Thoracic aorta (tissue), 2 donors: ENCODE data around the gene EFCAB5. TPM values are rescaled to one million over a fixed set of nuclear protein-coding genes. Genes with fewer than 3 reads are reported as not detected.
"Not testable (repeated sequence)": the region's sequence is repeated elsewhere in the genome, so short reads cannot be mapped to it uniquely, and the experiment has no call there.

Source experiments
- ATAC-seq: fragments of 150-250 bp; one replicate; pipeline ENCODE4 v1.8.0; 2017; ENCODE audit warnings: low read depth; ENCODE audit not compliant: insufficient number of reproducible peaks, low FRiP score
- DNase-seq: peaks from one replicate; pipeline ENCODE4 v3.0.0-alpha.2; 2020; ENCODE audit warnings: low spot score
- H3K27ac ChIP-seq, 2 donors: fragments of 200-600 bp; sonication (generic); 1 replicate in 1 of 2; 2 replicates in 1 of 2; pipeline ENCODE4 v1.5.1; 2016; ENCODE audit warnings: mild to moderate bottlenecking in 2 of 2, moderate library complexity in 2 of 2
- H3K27me3 ChIP-seq: fragments of 200-600 bp; sonication (generic); replicated peaks from 2 replicates; pipeline ENCODE4 v1.6.0; 2016; ENCODE audit warnings: mild to moderate bottlenecking; ENCODE audit not compliant: insufficient read depth
- H3K36me3 ChIP-seq: fragments of 200-600 bp; sonication (generic); one replicate; pipeline ENCODE4 v1.5.1; 2016
- H3K4me1 ChIP-seq, 2 donors: fragments of 200-600 bp; sonication (generic); 1 replicate in 1 of 2; 2 replicates in 1 of 2; pipeline versions ENCODE4 v1.5.1 to v1.6.0; 2016; ENCODE audit warnings: low read depth in 2 of 2, mild to moderate bottlenecking in 1 of 2; ENCODE audit not compliant: control insufficient read depth in 1 of 2
- H3K4me3 ChIP-seq: fragments of 200-600 bp; sonication (generic); 2 replicates; pipeline ENCODE4 v1.5.1; 2016; ENCODE audit warnings: mild to moderate bottlenecking
- H3K9me3 ChIP-seq: fragments of 200-600 bp; sonication (generic); 2 replicates; pipeline ENCODE4 v1.5.1; 2016
- total RNA-seq, 2 donors: library from RNA; depleted of rRNA; stranded (reverse); fragments of >200 nt; gene quantifications; one replicate each; pipeline versions ENCODE4 v1.1.0 to v1.2.3, GENCODE V29; 2016
- TF ChIP-seq, protein P1 (sequence below): fragments of 200-600 bp; sonication (generic); IDR thresholded peaks from one replicate; pipeline ENCODE4 v1.5.1; 2019; ENCODE audit warnings: antibody characterized with exemption

EFCAB5 gene
- total RNA-seq, 2 donors from 2014 or later: 1.9 TPM; not detected in 1

DNA sequence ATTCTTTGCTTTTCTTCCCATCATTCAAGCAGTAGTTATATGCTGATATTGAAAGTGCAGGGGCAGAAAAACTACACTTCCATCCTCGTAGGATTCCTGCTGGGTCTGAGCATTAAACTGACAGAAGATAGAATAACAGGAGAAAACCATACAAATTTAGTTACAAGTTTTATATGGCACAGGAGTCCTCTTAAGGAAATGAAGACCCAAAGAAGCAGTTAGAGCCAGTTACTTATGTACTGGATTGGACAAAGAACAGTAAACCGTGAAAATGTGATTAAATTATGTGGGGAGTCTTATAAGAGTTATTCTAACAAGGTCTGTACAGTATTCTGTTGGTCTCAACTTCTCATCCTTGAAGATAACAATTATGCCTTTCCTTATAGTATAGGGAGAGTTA, 93.9 kb downstream of the EFCAB5 start:
- Histone ChIP-seq H3K9me3 (no peaks in the 10 kb centered on the region), H3K4me3 (no peak overlapping the region), H3K27me3 (no peaks in the 10 kb centered on the region), H3K27ac (no peak overlapping the region), H3K4me1 (no peaks in the 10 kb centered on the region), H3K36me3 (no peaks in the 10 kb centered on the region)
- ATAC-seq (no peak), DNase-seq (no peak)
- TF ChIP-seq, protein P1, sequence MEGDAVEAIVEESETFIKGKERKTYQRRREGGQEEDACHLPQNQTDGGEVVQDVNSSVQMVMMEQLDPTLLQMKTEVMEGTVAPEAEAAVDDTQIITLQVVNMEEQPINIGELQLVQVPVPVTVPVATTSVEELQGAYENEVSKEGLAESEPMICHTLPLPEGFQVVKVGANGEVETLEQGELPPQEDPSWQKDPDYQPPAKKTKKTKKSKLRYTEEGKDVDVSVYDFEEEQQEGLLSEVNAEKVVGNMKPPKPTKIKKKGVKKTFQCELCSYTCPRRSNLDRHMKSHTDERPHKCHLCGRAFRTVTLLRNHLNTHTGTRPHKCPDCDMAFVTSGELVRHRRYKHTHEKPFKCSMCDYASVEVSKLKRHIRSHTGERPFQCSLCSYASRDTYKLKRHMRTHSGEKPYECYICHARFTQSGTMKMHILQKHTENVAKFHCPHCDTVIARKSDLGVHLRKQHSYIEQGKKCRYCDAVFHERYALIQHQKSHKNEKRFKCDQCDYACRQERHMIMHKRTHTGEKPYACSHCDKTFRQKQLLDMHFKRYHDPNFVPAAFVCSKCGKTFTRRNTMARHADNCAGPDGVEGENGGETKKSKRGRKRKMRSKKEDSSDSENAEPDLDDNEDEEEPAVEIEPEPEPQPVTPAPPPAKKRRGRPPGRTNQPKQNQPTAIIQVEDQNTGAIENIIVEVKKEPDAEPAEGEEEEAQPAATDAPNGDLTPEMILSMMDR: no peak

- not testable (repeated sequence) for H3K36me3 ChIP-seq, H3K4me3 ChIP-seq, ATAC-seq, DNase-seq, H3K4me1 ChIP-seq, H3K27me3 ChIP-seq, H3K9me3 ChIP-seq, H3K27ac ChIP-seq
Observed at GRCh38 chr17:30040719-30041518, 99.5 kb downstream of the EFCAB5 start.

DNA sequence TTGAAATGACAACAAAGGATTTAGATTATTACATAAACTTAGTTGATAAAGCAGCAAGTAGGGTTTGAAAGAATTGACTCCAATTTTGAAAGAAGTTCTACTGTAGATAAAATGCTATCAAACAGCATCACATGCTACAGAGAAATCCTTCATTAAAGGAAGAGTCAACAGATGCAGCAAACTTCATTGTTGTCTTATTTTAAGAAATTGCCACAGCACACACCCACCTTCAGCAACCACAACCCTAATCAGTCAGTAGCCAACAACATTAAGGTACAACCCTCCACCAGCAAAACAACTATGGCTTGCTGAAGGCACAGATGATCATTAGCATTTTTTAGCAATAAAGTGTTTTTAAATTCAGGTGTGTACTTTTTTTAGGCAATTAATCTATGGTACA, 100.1 kb downstream of the EFCAB5 start:
- Histone ChIP-seq H3K27ac (no peak overlapping the region), H3K4me1 (no peaks in the 10 kb centered on the region), H3K36me3 (no peaks in the 10 kb centered on the region), H3K27me3 (no peaks in the 10 kb centered on the region), H3K4me3 (no peak overlapping the region), H3K9me3 (no peaks in the 10 kb centered on the region)
- no peak for DNase-seq
- TF ChIP-seq, protein P1: no peak
- no peak for ATAC-seq

DNA sequence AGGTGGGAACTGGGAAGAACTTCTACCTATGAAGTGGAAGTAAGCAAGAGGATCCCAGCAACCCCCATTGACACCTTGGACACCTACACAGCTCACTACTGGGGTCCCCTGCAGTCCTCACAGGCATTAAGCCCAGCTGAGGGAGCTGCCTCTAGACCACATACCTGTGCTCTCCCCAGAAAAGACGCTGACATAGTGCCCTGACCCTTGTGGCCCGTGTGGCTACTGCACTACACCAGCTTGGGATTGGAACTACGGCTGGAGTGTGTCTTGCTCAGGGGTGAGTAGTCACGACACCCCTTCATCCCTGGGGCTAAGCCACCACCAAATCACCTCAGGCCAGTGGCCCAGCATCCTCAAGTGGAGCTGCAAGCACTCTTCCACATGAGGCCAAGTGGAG, 120.9 kb downstream of the EFCAB5 start:
- no peaks in the 10 kb centered on the region for H3K27me3 ChIP-seq

DNA sequence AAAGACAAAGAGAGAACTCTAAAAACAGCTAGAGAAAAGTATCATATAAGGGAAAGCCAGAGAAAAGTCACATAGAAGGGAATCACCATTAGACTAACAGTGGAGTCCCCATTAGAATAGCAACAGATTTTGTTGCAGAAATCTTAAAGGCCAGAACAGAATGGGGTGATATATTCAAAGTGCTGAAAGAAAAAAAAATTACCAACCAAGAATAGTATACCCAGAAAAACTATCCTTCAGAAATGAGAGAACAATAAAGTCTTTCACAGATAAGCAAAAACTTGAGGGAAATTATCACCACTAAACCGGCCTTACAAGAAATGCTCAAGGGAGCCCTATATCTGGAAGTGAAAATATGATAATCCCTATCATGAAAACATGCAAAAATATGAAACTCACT, 123.3 kb downstream of the EFCAB5 start:
- Histone ChIP-seq H3K36me3 (no peaks in the 10 kb centered on the region), H3K9me3 (peaks cover 19% of the 10 kb centered on the region), H3K4me3 (no peak overlapping the region), H3K4me1 (no peaks in the 10 kb centered on the region), H3K27me3 (no peaks in the 10 kb centered on the region), H3K27ac (no peak overlapping the region)
- no peak for ATAC-seq
- DNase-seq: no peak
- TF ChIP-seq, protein P1: no peak

More for the DNA sequence above, 120.9 kb downstream of the EFCAB5 start:
- DNase-seq: no peak
- ATAC-seq: no peak
- Histone ChIP-seq H3K36me3 (no peaks in the 10 kb centered on the region), H3K9me3 (peaks cover 19% of the 10 kb centered on the region), H3K4me3 (no peak overlapping the region), H3K27ac (no peak overlapping the region), H3K4me1 (no peaks in the 10 kb centered on the region)
- TF ChIP-seq, protein P1: no peak

DNA sequence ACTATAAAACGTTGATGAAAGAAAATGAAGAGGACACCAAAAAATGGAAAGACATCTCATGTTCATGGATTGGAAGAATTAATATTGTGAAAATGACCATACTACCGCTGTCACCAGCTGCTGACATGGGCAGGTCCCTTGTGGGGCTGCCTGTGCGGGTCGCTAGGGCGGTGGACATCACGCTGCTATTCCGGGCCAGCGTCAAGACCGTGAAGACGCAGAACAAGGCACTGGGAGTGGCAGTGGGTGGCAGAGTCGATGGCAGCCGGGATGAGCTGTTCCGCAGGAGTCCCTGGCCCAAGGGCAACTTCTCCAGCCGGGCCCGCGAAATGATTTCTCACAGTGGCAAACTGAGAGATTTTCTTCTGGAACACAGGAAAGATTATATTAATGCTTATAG, 127.0 kb downstream of the EFCAB5 start:
- ATAC-seq: no peak
- TF ChIP-seq, protein P1: no peak

More for the DNA sequence above, 127.0 kb downstream of the EFCAB5 start:
- no peak overlapping the region for H3K4me3 ChIP-seq
- H3K27ac ChIP-seq: no peak overlapping the region
- no peaks in the 10 kb centered on the region for H3K27me3 ChIP-seq
- H3K9me3 ChIP-seq: peaks cover 19% of the 10 kb centered on the region
- no peak for DNase-seq
- H3K36me3 ChIP-seq: no peaks in the 10 kb centered on the region
- H3K4me1 ChIP-seq: no peaks in the 10 kb centered on the region
